ENCODE measurements around the gene MAGI2. TPM values are rescaled to one million over a fixed set of nuclear protein-coding genes. Genes with fewer than 3 reads are reported as not detected.

MAGI2 gene
- total RNA-seq, 2 experiments from 2014 or later = 0.03 to 0.17 TPM

GRCh38 chr7:78709658-78710057, 743.8 kb downstream of the MAGI2 start:
- no peak for DNase-seq (ENCODE audit: low spot score)
- BruUV-seq (replicated peaks) = no TSS peak
- H3K4me1 ChIP-seq (ENCODE audit: insufficient read depth, low read length, poor library complexity, severe bottlenecking) = no peaks in the 10 kb centered on the region
- no peak for TF ChIP-seq EZH2phosphoT487 (IDR thresholded peaks at IDR 0.05; ENCODE audit: borderline replicate concordance, low read depth, low read length)
- TF ChIP-seq, protein P1, sequence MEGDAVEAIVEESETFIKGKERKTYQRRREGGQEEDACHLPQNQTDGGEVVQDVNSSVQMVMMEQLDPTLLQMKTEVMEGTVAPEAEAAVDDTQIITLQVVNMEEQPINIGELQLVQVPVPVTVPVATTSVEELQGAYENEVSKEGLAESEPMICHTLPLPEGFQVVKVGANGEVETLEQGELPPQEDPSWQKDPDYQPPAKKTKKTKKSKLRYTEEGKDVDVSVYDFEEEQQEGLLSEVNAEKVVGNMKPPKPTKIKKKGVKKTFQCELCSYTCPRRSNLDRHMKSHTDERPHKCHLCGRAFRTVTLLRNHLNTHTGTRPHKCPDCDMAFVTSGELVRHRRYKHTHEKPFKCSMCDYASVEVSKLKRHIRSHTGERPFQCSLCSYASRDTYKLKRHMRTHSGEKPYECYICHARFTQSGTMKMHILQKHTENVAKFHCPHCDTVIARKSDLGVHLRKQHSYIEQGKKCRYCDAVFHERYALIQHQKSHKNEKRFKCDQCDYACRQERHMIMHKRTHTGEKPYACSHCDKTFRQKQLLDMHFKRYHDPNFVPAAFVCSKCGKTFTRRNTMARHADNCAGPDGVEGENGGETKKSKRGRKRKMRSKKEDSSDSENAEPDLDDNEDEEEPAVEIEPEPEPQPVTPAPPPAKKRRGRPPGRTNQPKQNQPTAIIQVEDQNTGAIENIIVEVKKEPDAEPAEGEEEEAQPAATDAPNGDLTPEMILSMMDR (conservative IDR thresholded peaks at IDR 0.05; ENCODE audit: low read length) = no peak
- H3K4me2 ChIP-seq (ENCODE audit: low read length) = no peak overlapping the region
- H2AFZ ChIP-seq (ENCODE audit: low read length) = no peak overlapping the region
- CTCF ChIA-PET (ENCODE audit: unreplicated experiment) = no interaction called here
- H4K20me1 ChIP-seq (ENCODE audit: insufficient read depth, low read length) = no peaks in the 10 kb centered on the region
- H3K9me3 ChIP-seq (ENCODE audit: low read length) = no peaks in the 10 kb centered on the region
- H3K79me2 ChIP-seq (ENCODE audit: insufficient read depth, low read depth, low read length) = no peaks in the 10 kb centered on the region
- H3K27ac ChIP-seq (ENCODE audit: low read depth, low read length, poor library complexity, severe bottlenecking) = no peak overlapping the region
- H3K9me2 ChIP-seq (ENCODE audit: insufficient read depth, low read length) = no peaks in the 10 kb centered on the region
- intact Hi-C loops (cut with micrococcal nuclease; ENCODE audit: unreplicated experiment) = no loop called here
- H3K36me3 ChIP-seq (ENCODE audit: insufficient read depth, low read length) = no peaks in the 10 kb centered on the region
- POLR2A ChIA-PET = no interaction called here
- H3K4me3 ChIP-seq (ENCODE audit: low read depth, low read length, poor library complexity, severe bottlenecking) = no peak overlapping the region

DNA sequence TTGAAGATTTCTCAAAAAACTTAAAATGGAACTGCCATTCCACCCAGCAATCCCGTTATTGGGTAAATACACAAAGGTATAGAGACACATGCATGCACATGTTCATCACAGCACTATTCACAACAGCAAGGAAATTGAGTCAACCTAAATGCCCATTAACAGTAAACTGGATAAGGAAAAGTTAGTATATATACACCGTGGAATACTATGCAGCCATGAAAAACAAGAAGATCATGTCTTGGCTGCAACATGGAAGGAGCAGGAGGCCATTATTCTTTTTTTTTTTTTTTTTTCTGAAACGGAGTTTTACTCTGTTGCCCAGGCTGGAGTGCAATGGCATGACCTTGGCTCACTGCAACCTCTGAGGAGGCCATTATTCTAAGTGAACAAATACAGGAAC, 749.0 kb downstream of the MAGI2 start:
- intact Hi-C loops (cut with micrococcal nuclease; ENCODE audit: unreplicated experiment) = no loop called here
- Histone ChIP-seq H3K27ac (ENCODE audit: low read depth, low read length, poor library complexity, severe bottlenecking) (no peak overlapping the region), H3K36me3 (ENCODE audit: insufficient read depth, low read length) (no peaks in the 10 kb centered on the region), H3K9me2 (ENCODE audit: insufficient read depth, low read length) (no peaks in the 10 kb centered on the region), H3K79me2 (ENCODE audit: insufficient read depth, low read depth, low read length) (no peaks in the 10 kb centered on the region), H3K9me3 (ENCODE audit: low read length) (no peaks in the 10 kb centered on the region), H3K4me2 (ENCODE audit: low read length) (no peak overlapping the region), H3K4me3 (ENCODE audit: low read depth, low read length, poor library complexity, severe bottlenecking) (no peak overlapping the region), H3K4me1 (ENCODE audit: insufficient read depth, low read length, poor library complexity, severe bottlenecking) (no peaks in the 10 kb centered on the region), H4K20me1 (ENCODE audit: insufficient read depth, low read length) (no peaks in the 10 kb centered on the region), H2AFZ (ENCODE audit: low read length) (no peak overlapping the region)
- no peak for TF ChIP-seq EZH2phosphoT487 (IDR thresholded peaks at IDR 0.05; ENCODE audit: borderline replicate concordance, low read depth, low read length)
- TF ChIP-seq, protein P1 (conservative IDR thresholded peaks at IDR 0.05; ENCODE audit: low read length) = no peak
- POLR2A ChIA-PET = interaction anchor here (0.7 kb wide), 1 partner anchor 954 kb away, joined by 3 read pairs; no protein-coding TSS in a partner anchor
- no peak for DNase-seq (ENCODE audit: low spot score)
- BruUV-seq (replicated peaks) = no TSS peak
- CTCF ChIA-PET (ENCODE audit: unreplicated experiment) = no interaction called here

- TF ChIP-seq, protein P1 (conservative IDR thresholded peaks at IDR 0.05; ENCODE audit: low read length) = no peak
- no peak for TF ChIP-seq EZH2phosphoT487 (IDR thresholded peaks at IDR 0.05; ENCODE audit: borderline replicate concordance, low read depth, low read length)
- intact Hi-C loops (cut with micrococcal nuclease; ENCODE audit: unreplicated experiment) = no loop called here
- H3K4me2 ChIP-seq (ENCODE audit: low read length) = no peak overlapping the region
- BruUV-seq (replicated peaks) = no TSS peak
- H3K79me2 ChIP-seq (ENCODE audit: insufficient read depth, low read depth, low read length) = no peaks in the 10 kb centered on the region
- no peak overlapping the region for H3K4me3 ChIP-seq (ENCODE audit: low read depth, low read length, poor library complexity, severe bottlenecking)
- no peak overlapping the region for H2AFZ ChIP-seq (ENCODE audit: low read length)
- no peak overlapping the region for H3K27ac ChIP-seq (ENCODE audit: low read depth, low read length, poor library complexity, severe bottlenecking)
- H3K36me3 ChIP-seq (ENCODE audit: insufficient read depth, low read length) = no peaks in the 10 kb centered on the region
- DNase-seq (ENCODE audit: low spot score) = no peak
- ChIA-PET CTCF (ENCODE audit: unreplicated experiment) (no interaction called here), POLR2A (no interaction called here)
- H4K20me1 ChIP-seq (ENCODE audit: insufficient read depth, low read length) = no peaks in the 10 kb centered on the region
- no peaks in the 10 kb centered on the region for H3K9me2 ChIP-seq (ENCODE audit: insufficient read depth, low read length)
- no peaks in the 10 kb centered on the region for H3K4me1 ChIP-seq (ENCODE audit: insufficient read depth, low read length, poor library complexity, severe bottlenecking)
- H3K9me3 ChIP-seq (ENCODE audit: low read length) = no peaks in the 10 kb centered on the region
Observed at GRCh38 chr7:78703391-78703790, 750.1 kb downstream of the MAGI2 start.
